ENCODE measurements around the gene PEX26. TPM values are rescaled to one million over a fixed set of nuclear protein-coding genes. Genes with fewer than 3 reads are reported as not detected.
A peak's percentile ranks its signal among the peaks of the same experiment; 100 is the strongest.
"Not testable (repeated sequence)": the region's sequence is repeated elsewhere in the genome, so short reads cannot be mapped to it uniquely, and the experiment has no call there.

The PEX26 gene
- total RNA-seq, 1 donor from 2014 or later: 5.2 TPM

- Histone ChIP-seq H3K36me3 (ENCODE audit: control insufficient read depth in 3 of 3, insufficient read depth in 3 of 3, low read length in 3 of 3) (no peaks in the 10 kb centered on the region), H3K4me3 (ENCODE audit: low read length in 3 of 3) (no peak overlapping the region), H3K27ac (ENCODE audit: low read depth, low read length) (no peak overlapping the region), H3K9ac (ENCODE audit: low read depth in 1 of 3, low read length in 3 of 3) (no peak overlapping the region), H3K27me3 (ENCODE audit: control insufficient read depth in 3 of 3, insufficient read depth in 3 of 3, low read length in 3 of 3) (peaks cover 0 to 5% (median 3%) of the 10 kb centered on the region in 3 donors), H3K9me3 (ENCODE audit: control insufficient read depth in 3 of 3, low read length in 3 of 3) (no peaks in the 10 kb centered on the region), H3K4me1 (ENCODE audit: control insufficient read depth in 3 of 3, insufficient read depth in 3 of 3, low read length in 3 of 3) (peaks cover 16 to 42% (median 27%) of the 10 kb centered on the region in 3 donors)
Observed at GRCh38 chr22:18070041-18070440, 7.7 kb upstream of the PEX26 start.

DNA sequence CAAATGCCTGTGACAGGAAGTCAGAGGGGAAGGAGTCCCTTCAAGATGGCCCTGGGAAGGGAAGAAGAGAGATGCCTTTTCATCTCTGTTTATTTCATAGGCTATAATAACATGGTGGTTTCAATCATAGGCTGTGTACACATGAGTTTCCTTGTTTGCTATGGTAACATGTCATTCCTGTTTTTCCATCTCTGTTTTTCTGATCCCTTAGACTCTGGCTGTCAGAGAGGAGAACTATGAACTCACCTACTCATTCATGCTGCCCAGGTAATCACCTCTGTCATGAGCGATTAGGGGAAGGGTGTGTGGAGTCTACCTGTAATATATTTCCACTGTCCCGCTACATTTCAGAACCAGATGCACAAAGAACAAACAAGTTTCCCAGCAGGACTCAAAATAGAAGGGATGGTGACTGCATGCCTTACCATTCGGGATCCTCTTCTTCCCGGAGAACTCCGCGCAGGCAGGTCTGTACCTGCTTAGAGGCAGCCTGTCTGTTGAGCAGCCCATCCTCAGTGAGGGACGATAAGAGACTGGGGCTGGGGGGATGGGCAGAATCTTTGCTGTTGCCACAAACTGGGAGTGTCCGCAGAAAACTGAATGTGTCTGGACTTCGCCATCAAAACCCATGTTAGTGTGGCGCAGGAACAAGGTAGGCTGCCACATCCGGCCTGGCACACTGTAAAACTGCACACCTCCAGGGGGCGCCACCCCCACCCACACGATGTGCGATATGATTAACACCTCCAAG is 7.1 kb upstream of the PEX26 start:
- Histone ChIP-seq H3K9me3 (ENCODE audit: control insufficient read depth in 3 of 3, low read length in 3 of 3) (no peaks in the 10 kb centered on the region), H3K27me3 (ENCODE audit: control insufficient read depth in 3 of 3, insufficient read depth in 3 of 3, low read length in 3 of 3) (peaks cover 0 to 3% (median under 1%) of the 10 kb centered on the region in 3 donors), H3K36me3 (ENCODE audit: control insufficient read depth in 3 of 3, insufficient read depth in 3 of 3, low read length in 3 of 3) (no peaks in the 10 kb centered on the region), H3K4me3 (ENCODE audit: low read length in 3 of 3) (no peak overlapping the region), H3K27ac (ENCODE audit: low read depth, low read length) (no peak overlapping the region), H3K9ac (ENCODE audit: low read depth in 1 of 3, low read length in 3 of 3) (no peak overlapping the region), H3K4me1 (ENCODE audit: control insufficient read depth in 3 of 3, insufficient read depth in 3 of 3, low read length in 3 of 3) (peaks cover 21 to 41% (median 33%) of the 10 kb centered on the region in 3 donors)

GRCh38 chr22:18071307-18071967 is 6.4 kb upstream of the PEX26 start:
- not testable (repeated sequence) for H3K9ac ChIP-seq (ENCODE audit: low read depth in 1 of 3, low read length in 3 of 3); H3K27ac ChIP-seq (ENCODE audit: low read depth, low read length); H3K9me3 ChIP-seq (ENCODE audit: control insufficient read depth in 3 of 3, low read length in 3 of 3); H3K4me3 ChIP-seq (ENCODE audit: low read length in 3 of 3); H3K27me3 ChIP-seq (ENCODE audit: control insufficient read depth in 3 of 3, insufficient read depth in 3 of 3, low read length in 3 of 3); H3K36me3 ChIP-seq (ENCODE audit: control insufficient read depth in 3 of 3, insufficient read depth in 3 of 3, low read length in 3 of 3)
- H3K4me1 ChIP-seq (ENCODE audit: control insufficient read depth in 3 of 3, insufficient read depth in 3 of 3, low read length in 3 of 3): peaks cover 27 to 47% (median 40%) of the 10 kb centered on the region in 3 donors

DNA sequence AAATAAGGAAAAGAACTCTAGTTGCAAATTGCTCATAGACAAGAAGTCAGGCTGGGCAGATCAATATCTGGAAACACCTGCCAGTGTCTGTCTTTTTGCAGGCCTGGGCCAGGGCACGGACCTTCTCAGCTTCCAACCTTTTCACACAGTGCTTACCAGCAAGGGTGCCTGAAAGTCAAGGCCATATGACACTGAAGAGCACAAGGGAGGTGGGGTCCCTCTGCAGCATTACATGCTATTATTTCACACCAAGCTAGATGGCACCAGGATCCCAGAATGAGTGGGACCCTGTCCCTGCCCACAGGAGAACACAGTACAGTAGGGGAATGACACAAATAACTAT is 5.9 kb upstream of the PEX26 start:
- H3K36me3 ChIP-seq (ENCODE audit: control insufficient read depth in 3 of 3, insufficient read depth in 3 of 3, low read length in 3 of 3): no peaks in the 10 kb centered on the region
- no peak overlapping the region for H3K27ac ChIP-seq (ENCODE audit: low read depth, low read length)
- H3K9ac ChIP-seq (ENCODE audit: low read depth in 1 of 3, low read length in 3 of 3): peak overlapping the region in 1 of 3 donors; percentile 54
- H3K4me3 ChIP-seq (ENCODE audit: low read length in 3 of 3): no peak overlapping the region
- no peaks in the 10 kb centered on the region for H3K27me3 ChIP-seq (ENCODE audit: control insufficient read depth in 3 of 3, insufficient read depth in 3 of 3, low read length in 3 of 3)
- H3K9me3 ChIP-seq (ENCODE audit: control insufficient read depth in 3 of 3, low read length in 3 of 3): no peaks in the 10 kb centered on the region
- H3K4me1 ChIP-seq (ENCODE audit: control insufficient read depth in 3 of 3, insufficient read depth in 3 of 3, low read length in 3 of 3): peaks cover 32 to 50% (median 45%) of the 10 kb centered on the region in 3 donors

- H3K27me3 ChIP-seq (ENCODE audit: control insufficient read depth in 3 of 3, insufficient read depth in 3 of 3, low read length in 3 of 3): no peaks in the 10 kb centered on the region
- no peak overlapping the region for H3K27ac ChIP-seq (ENCODE audit: low read depth, low read length)
- no peak overlapping the region for H3K4me3 ChIP-seq (ENCODE audit: low read length in 3 of 3)
- H3K4me1 ChIP-seq (ENCODE audit: control insufficient read depth in 3 of 3, insufficient read depth in 3 of 3, low read length in 3 of 3): peaks cover 28 to 44% (median 39%) of the 10 kb centered on the region in 3 donors
- H3K9ac ChIP-seq (ENCODE audit: low read depth in 1 of 3, low read length in 3 of 3): no peak overlapping the region
- peaks cover 0 to 2% (median 0%) of the 10 kb centered on the region in 3 donors for H3K36me3 ChIP-seq (ENCODE audit: control insufficient read depth in 3 of 3, insufficient read depth in 3 of 3, low read length in 3 of 3)
- no peaks in the 10 kb centered on the region for H3K9me3 ChIP-seq (ENCODE audit: control insufficient read depth in 3 of 3, low read length in 3 of 3)
Observed at GRCh38 chr22:18073467-18073866, 4.3 kb upstream of the PEX26 start.

GRCh38 chr22:18073927-18074326 is 3.9 kb upstream of the PEX26 start:
- H3K9me3 ChIP-seq (ENCODE audit: control insufficient read depth in 3 of 3, low read length in 3 of 3); H3K27ac ChIP-seq (ENCODE audit: low read depth, low read length); H3K9ac ChIP-seq (ENCODE audit: low read depth in 1 of 3, low read length in 3 of 3): not testable (repeated sequence)

DNA sequence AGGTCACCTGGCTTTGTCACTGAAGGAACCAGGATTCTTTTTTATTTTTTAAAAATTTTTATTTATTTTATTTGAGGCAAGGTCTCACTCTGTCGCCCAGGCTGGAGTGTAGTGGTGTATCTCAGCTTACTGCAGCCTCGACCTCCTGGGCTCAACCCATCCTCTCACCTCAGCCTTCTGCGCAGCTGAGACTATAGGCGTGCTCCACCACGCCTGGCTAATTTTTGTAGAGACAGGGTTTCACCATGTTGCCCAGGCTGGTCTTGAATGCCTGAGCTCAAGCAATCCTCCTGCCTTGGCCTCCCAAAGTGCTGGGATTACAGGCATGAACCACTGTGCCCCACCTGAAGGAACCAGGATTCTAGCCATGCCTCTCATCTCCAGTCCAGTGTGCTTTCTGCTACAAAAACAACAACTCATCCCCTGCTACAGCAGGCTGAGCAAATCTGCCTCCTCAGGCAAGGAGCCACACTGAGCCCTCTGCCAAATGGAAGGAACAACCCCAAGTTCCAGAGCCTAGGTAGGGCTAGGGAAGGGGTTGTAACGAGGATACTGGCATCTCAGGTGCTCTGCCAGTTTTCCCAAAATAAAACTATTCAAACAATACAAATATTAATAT is 2.6 kb upstream of the PEX26 start:
- peaks cover 5 to 8% (median 7%) of the 10 kb centered on the region in 3 donors for H3K36me3 ChIP-seq (ENCODE audit: control insufficient read depth in 3 of 3, insufficient read depth in 3 of 3, low read length in 3 of 3)
- peak overlapping the region; percentile 86 for H3K27ac ChIP-seq (ENCODE audit: low read depth, low read length)
- H3K4me3 ChIP-seq (ENCODE audit: low read length in 3 of 3): no peak overlapping the region
- H3K27me3 ChIP-seq (ENCODE audit: control insufficient read depth in 3 of 3, insufficient read depth in 3 of 3, low read length in 3 of 3): no peaks in the 10 kb centered on the region
- peak overlapping the region in 2 of 3 donors; percentile 22 to 27 for H3K9ac ChIP-seq (ENCODE audit: low read depth in 1 of 3, low read length in 3 of 3)
- H3K9me3 ChIP-seq (ENCODE audit: control insufficient read depth in 3 of 3, low read length in 3 of 3): no peaks in the 10 kb centered on the region
- H3K4me1 ChIP-seq (ENCODE audit: control insufficient read depth in 3 of 3, insufficient read depth in 3 of 3, low read length in 3 of 3): peaks cover 37 to 54% (median 46%) of the 10 kb centered on the region in 3 donors

More at GRCh38 chr22:18073927-18074326, 3.9 kb upstream of the PEX26 start:
- not testable (repeated sequence) for H3K4me3 ChIP-seq (ENCODE audit: low read length in 3 of 3); H3K27me3 ChIP-seq (ENCODE audit: control insufficient read depth in 3 of 3, insufficient read depth in 3 of 3, low read length in 3 of 3); H3K36me3 ChIP-seq (ENCODE audit: control insufficient read depth in 3 of 3, insufficient read depth in 3 of 3, low read length in 3 of 3)
- H3K4me1 ChIP-seq (ENCODE audit: control insufficient read depth in 3 of 3, insufficient read depth in 3 of 3, low read length in 3 of 3): peaks cover 33 to 47% (median 42%) of the 10 kb centered on the region in 3 donors

- Histone ChIP-seq H3K27me3 (ENCODE audit: control insufficient read depth in 3 of 3, insufficient read depth in 3 of 3, low read length in 3 of 3) (no peaks in the 10 kb centered on the region), H3K4me1 (ENCODE audit: control insufficient read depth in 3 of 3, insufficient read depth in 3 of 3, low read length in 3 of 3) (peaks cover 37 to 54% (median 46%) of the 10 kb centered on the region in 3 donors), H3K9me3 (ENCODE audit: control insufficient read depth in 3 of 3, low read length in 3 of 3) (no peaks in the 10 kb centered on the region), H3K9ac (ENCODE audit: low read depth in 1 of 3, low read length in 3 of 3) (peak overlapping the region; percentile 22 to 97 (median 87)), H3K36me3 (ENCODE audit: control insufficient read depth in 3 of 3, insufficient read depth in 3 of 3, low read length in 3 of 3) (peaks cover 5 to 13% (median 13%) of the 10 kb centered on the region in 3 donors), H3K4me3 (ENCODE audit: low read length in 3 of 3) (peak overlapping the region; percentile 13 to 98 (median 24)), H3K27ac (ENCODE audit: low read depth, low read length) (peak overlapping the region; percentile 86)
Observed at GRCh38 chr22:18075720-18076497, 1.9 kb upstream of the PEX26 start.

GRCh38 chr22:18077087-18077638 is 627 bp upstream of the PEX26 start:
- Histone ChIP-seq H3K27me3 (ENCODE audit: control insufficient read depth in 3 of 3, insufficient read depth in 3 of 3, low read length in 3 of 3) (no peaks in the 10 kb centered on the region), H3K36me3 (ENCODE audit: control insufficient read depth in 3 of 3, insufficient read depth in 3 of 3, low read length in 3 of 3) (peaks cover 15 to 23% (median 20%) of the 10 kb centered on the region in 3 donors), H3K9me3 (ENCODE audit: control insufficient read depth in 3 of 3, low read length in 3 of 3) (no peaks in the 10 kb centered on the region), H3K9ac (ENCODE audit: low read depth in 1 of 3, low read length in 3 of 3) (peak overlapping the region; percentile 87 to 97 (median 96)), H3K4me1 (ENCODE audit: control insufficient read depth in 3 of 3, insufficient read depth in 3 of 3, low read length in 3 of 3) (peaks cover 34 to 41% (median 41%) of the 10 kb centered on the region in 3 donors), H3K27ac (ENCODE audit: low read depth, low read length) (peak overlapping the region; percentile 86), H3K4me3 (ENCODE audit: low read length in 3 of 3) (peak overlapping the region; percentile 98)
